ENCODE measurements around the gene PDE3A.

- TF ChIP-seq CTCF (IDR thresholded peaks at IDR 0.05; ENCODE audit: low read depth, low read length, poor library complexity, severe bottlenecking) (no peak), EZH2phosphoT487 (IDR thresholded peaks at IDR 0.05; ENCODE audit: borderline replicate concordance, low read length) (no peak)
Measured at GRCh38 chr12:20415641-20416040, 47.3 kb downstream of the PDE3A start.

Data from DOHH2 (cell line).